Thoracic aorta (tissue), 2 donors: ENCODE measurements around the gene C1orf174. TPM values are rescaled to one million over a fixed set of nuclear protein-coding genes. Genes with fewer than 3 reads are reported as not detected.

Experiments used
- ATAC-seq: fragments of 150-250 bp; one replicate; pipeline ENCODE4 v1.8.0; 2017; ENCODE audit warnings: low read depth; ENCODE audit not compliant: insufficient number of reproducible peaks, low FRiP score
- DNase-seq: peaks from one replicate; pipeline ENCODE4 v3.0.0-alpha.2; 2020; ENCODE audit warnings: low spot score
- H3K27ac ChIP-seq, 2 donors: fragments of 200-600 bp; sonication (generic); 1 replicate in 1 of 2; 2 replicates in 1 of 2; pipeline ENCODE4 v1.5.1; 2016; ENCODE audit warnings: mild to moderate bottlenecking in 2 of 2, moderate library complexity in 2 of 2
- H3K27me3 ChIP-seq: fragments of 200-600 bp; sonication (generic); replicated peaks from 2 replicates; pipeline ENCODE4 v1.6.0; 2016; ENCODE audit warnings: mild to moderate bottlenecking; ENCODE audit not compliant: insufficient read depth
- H3K36me3 ChIP-seq: fragments of 200-600 bp; sonication (generic); one replicate; pipeline ENCODE4 v1.5.1; 2016
- H3K4me1 ChIP-seq, 2 donors: fragments of 200-600 bp; sonication (generic); 1 replicate in 1 of 2; 2 replicates in 1 of 2; pipeline versions ENCODE4 v1.5.1 to v1.6.0; 2016; ENCODE audit warnings: low read depth in 2 of 2, mild to moderate bottlenecking in 1 of 2; ENCODE audit not compliant: control insufficient read depth in 1 of 2
- H3K4me3 ChIP-seq: fragments of 200-600 bp; sonication (generic); 2 replicates; pipeline ENCODE4 v1.5.1; 2016; ENCODE audit warnings: mild to moderate bottlenecking
- H3K9me3 ChIP-seq: fragments of 200-600 bp; sonication (generic); 2 replicates; pipeline ENCODE4 v1.5.1; 2016
- total RNA-seq, 2 donors: library from RNA; depleted of rRNA; stranded (reverse); fragments of >200 nt; gene quantifications; one replicate each; pipeline versions ENCODE4 v1.1.0 to v1.2.3, GENCODE V29; 2016
- TF ChIP-seq, protein P1 (sequence below): fragments of 200-600 bp; sonication (generic); IDR thresholded peaks from one replicate; pipeline ENCODE4 v1.5.1; 2019; ENCODE audit warnings: antibody characterized with exemption

Gene C1orf174
- total RNA-seq, 2 donors from 2014 or later = 15.3 to 19.0 TPM

DNA sequence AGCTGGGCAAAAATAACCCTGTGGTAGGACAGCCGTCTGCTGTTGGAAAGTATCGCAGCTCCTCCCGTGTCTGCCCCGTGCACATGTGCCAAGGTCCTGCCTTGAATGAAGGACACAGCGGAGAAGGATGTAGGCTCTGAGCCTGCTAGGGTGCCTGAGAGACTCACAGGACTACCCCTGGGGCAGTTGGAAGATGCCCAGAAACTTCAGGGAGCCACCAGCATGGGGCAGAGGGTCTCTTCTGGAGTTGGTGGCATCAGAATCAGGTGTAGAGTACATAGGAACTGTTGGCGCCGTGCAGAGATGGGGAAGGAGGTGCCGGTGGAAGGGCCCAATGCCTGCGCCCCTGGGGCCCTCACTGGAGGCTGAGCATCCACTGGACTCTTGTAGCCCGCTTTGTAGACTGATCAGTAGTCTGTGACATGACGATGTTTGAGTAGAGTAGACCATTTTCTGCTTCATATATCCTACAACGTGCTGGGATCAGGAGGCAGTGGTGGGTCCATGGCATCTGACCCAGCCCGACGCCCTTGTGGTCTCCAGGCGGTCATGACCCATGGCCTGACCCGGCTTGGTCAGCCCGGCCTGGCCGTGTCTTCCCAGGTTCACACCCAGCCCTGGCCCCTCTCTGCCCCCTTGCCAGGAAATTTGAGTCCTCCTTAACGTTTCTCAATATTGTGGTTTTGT lies 5.3 kb upstream of the C1orf174 start:
- Histone ChIP-seq H3K9me3 (no peaks in the 10 kb centered on the region), H3K27me3 (no peaks in the 10 kb centered on the region), H3K4me1 (no peaks in the 10 kb centered on the region), H3K4me3 (no peak overlapping the region), H3K27ac (no peak overlapping the region), H3K36me3 (no peaks in the 10 kb centered on the region)
- TF ChIP-seq, protein P1, sequence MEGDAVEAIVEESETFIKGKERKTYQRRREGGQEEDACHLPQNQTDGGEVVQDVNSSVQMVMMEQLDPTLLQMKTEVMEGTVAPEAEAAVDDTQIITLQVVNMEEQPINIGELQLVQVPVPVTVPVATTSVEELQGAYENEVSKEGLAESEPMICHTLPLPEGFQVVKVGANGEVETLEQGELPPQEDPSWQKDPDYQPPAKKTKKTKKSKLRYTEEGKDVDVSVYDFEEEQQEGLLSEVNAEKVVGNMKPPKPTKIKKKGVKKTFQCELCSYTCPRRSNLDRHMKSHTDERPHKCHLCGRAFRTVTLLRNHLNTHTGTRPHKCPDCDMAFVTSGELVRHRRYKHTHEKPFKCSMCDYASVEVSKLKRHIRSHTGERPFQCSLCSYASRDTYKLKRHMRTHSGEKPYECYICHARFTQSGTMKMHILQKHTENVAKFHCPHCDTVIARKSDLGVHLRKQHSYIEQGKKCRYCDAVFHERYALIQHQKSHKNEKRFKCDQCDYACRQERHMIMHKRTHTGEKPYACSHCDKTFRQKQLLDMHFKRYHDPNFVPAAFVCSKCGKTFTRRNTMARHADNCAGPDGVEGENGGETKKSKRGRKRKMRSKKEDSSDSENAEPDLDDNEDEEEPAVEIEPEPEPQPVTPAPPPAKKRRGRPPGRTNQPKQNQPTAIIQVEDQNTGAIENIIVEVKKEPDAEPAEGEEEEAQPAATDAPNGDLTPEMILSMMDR = no peak
- no peak for DNase-seq
- no peak for ATAC-seq

DNA sequence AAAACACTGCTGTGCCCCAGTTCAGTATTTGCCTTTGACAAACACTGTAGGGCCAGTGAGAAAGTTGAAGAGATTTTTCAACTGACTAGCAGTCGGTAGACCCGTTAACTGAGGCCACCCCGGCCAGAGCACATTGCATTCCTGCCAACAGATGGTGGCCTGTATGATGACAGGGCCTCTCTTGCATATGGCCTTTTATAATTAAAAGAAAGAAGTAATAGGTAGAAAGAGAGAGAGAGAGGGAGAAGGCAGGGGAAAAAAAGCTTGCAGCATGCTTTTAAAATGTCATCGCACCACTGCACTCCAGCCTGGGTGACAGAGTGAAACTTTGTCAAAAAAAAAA lies 4.7 kb upstream of the C1orf174 start:
- no peak for DNase-seq
- Histone ChIP-seq H3K4me1 (no peaks in the 10 kb centered on the region), H3K9me3 (no peaks in the 10 kb centered on the region), H3K27ac (no peak overlapping the region), H3K4me3 (no peak overlapping the region), H3K36me3 (no peaks in the 10 kb centered on the region), H3K27me3 (no peaks in the 10 kb centered on the region)
- no peak for ATAC-seq
- TF ChIP-seq, protein P1 = no peak

DNA sequence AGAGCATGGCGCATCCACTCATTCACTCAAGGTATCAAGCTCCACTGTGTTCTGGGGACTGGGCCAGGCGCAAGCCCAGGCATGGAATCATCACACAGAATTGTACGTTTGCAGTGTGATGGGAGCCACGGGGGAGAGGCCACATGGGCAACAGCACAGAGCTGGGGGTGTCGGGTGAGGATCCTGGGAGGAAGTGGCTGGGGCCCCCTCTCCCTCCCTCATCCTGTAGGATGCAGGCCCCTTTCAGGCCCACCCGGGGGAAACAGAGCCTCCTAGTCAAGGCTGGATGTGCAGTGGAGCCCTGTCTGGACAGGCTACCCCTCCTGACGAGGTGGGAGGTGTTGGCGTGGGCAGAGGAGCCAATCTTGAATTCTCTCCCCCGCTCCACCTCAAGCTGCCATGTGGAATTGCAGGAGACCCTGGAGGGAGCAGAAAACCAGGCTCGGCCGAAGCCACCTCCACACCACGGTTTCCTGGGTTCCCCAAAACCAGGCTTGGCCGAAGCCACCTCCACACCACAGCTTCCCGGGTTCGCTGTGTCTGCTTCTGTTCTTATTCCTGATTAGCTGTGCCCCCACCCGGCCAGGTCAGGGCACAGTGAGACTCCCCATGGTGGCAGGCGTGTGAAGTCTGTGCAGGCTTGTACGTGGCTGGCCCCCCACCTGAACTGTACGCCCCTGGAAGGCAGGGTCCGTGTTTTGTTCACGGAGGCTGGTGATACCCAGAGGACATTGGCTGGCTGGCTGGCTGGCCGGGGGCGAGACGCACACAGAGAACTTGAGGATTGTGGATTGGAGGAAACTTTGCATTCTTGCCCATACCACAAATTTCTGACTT lies 4.2 kb upstream of the C1orf174 start:
- no peaks in the 10 kb centered on the region for H3K36me3 ChIP-seq

DNA sequence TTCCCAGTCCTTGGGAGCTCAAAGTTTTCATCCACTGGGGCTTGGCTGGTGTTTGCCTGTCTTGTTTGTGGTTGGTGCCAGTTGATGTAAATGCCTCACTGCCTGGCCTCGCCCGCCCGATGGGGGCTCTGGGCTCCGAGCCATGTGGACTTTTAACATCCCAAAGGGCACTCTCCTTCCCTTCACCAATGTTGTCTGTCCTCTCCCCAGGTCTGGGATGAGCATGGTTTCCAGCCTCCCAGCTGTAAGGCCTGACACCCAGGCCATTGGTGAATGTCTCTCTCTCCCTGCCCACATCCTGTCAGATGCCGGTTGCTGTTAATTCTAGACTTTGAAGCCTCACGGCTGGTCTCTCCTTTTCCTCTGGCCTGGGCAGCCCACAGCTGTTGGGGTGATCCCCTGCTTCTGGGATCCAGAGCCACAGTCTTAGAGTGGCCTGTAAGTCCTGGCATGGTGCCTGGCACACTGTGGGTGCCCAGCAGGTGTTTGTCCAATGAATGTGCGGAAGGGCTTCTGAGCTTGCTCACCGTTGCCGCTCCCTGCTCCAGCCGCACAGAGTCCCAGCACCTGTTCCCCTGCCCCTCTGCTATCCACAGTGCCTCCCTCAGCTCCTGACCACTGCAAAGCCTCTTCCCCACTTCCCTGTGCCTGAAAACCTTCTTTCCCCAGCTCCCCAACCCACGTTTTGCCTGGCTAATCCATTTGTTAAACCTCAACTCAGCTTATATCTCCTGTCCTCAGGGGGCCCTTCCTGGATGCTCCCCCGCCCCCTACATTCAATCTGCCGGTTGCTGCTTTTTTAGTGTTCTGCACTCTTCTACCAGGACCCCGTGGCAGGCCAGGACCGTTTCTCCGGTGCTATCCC lies 3.3 kb upstream of the C1orf174 start:
- ATAC-seq (no peak), DNase-seq (no peak)
- TF ChIP-seq, protein P1 = no peak
- no peak overlapping the region for H3K4me3 ChIP-seq
- H3K9me3 ChIP-seq = no peaks in the 10 kb centered on the region
- H3K4me1 ChIP-seq = peaks cover 7 to 10% of the 10 kb centered on the region in 2 donors
- no peaks in the 10 kb centered on the region for H3K27me3 ChIP-seq
- no peak overlapping the region for H3K27ac ChIP-seq
- H3K36me3 ChIP-seq = no peaks in the 10 kb centered on the region

More for the DNA sequence above, 4.2 kb upstream of the C1orf174 start:
- no peak for ATAC-seq
- Histone ChIP-seq H3K27ac (no peak overlapping the region), H3K4me1 (peaks cover 2 to 5% of the 10 kb centered on the region in 2 donors), H3K4me3 (no peak overlapping the region), H3K9me3 (no peaks in the 10 kb centered on the region), H3K27me3 (no peaks in the 10 kb centered on the region)
- DNase-seq = no peak
- TF ChIP-seq, protein P1 = no peak
